ENCODE results near the gene PROSER2. TPM values are rescaled to one million over a fixed set of nuclear protein-coding genes. Genes with fewer than 3 reads are reported as not detected.
A peak's percentile ranks its signal among the peaks of the same experiment; 100 is the strongest.

Gene PROSER2
- total RNA-seq, 3 donors from 2014 or later (not counting 1 experiment from before 2014, with no cell fraction given) = 0.70 to 1.9 (median 1.1) TPM

- Histone ChIP-seq H3K9me3 (ENCODE audit: control insufficient read depth, insufficient read depth, low read length) (no peaks in the 10 kb centered on the region), H3K27ac (ENCODE audit: low read length) (no peak overlapping the region), H3K27me3 (ENCODE audit: control insufficient read depth, insufficient read depth, low read length) (no peaks in the 10 kb centered on the region), H3K4me1 (ENCODE audit: control insufficient read depth, insufficient read depth, low read length) (no peaks in the 10 kb centered on the region), H3K4me3 (ENCODE audit: low read length) (no peak overlapping the region), H3K36me3 (ENCODE audit: control insufficient read depth, insufficient read depth, low read length) (no peaks in the 10 kb centered on the region)
- H3K27me3 Mint-ChIP-seq (ENCODE audit: low read depth in 2 of 2) = peaks cover 0 to 3% of the 10 kb centered on the region in 2 donors
- no peak for TF ChIP-seq CTCF (IDR thresholded peaks at IDR 0.05)
- no peaks in the 10 kb centered on the region for H3K9me3 Mint-ChIP-seq
- WGBS (ENCODE audit: insufficient coverage) = 87% methylated on average over 10 of the region's 11 CpGs
- no peak for DNase-seq
- no peak for ATAC-seq
- no peak overlapping the region for H3K4me3 Mint-ChIP-seq
- H3K36me3 Mint-ChIP-seq = no peaks in the 10 kb centered on the region
- H3K4me1 Mint-ChIP-seq = no peaks in the 10 kb centered on the region
- no peak overlapping the region for H3K27ac Mint-ChIP-seq
- intact Hi-C loops (cut with micrococcal nuclease) = no loop called here
These were observed 90.0 kb downstream of the PROSER2 start for GRCh38 chr10:11913079-11913641.

GRCh38 chr10:11918384-11918783 is 95.2 kb downstream of the PROSER2 start:
- Histone ChIP-seq H3K4me3 (ENCODE audit: low read length) (no peak overlapping the region), H3K27ac (ENCODE audit: low read length) (no peak overlapping the region), H3K9me3 (ENCODE audit: control insufficient read depth, insufficient read depth, low read length) (no peaks in the 10 kb centered on the region), H3K36me3 (ENCODE audit: control insufficient read depth, insufficient read depth, low read length) (peaks cover 25% of the 10 kb centered on the region), H3K27me3 (ENCODE audit: control insufficient read depth, insufficient read depth, low read length) (no peaks in the 10 kb centered on the region), H3K4me1 (ENCODE audit: control insufficient read depth, insufficient read depth, low read length) (no peaks in the 10 kb centered on the region)
- no peak for ATAC-seq
- TF ChIP-seq CTCF (IDR thresholded peaks at IDR 0.05) = no peak
- H3K27me3 Mint-ChIP-seq (ENCODE audit: low read depth in 2 of 2) = no peaks in the 10 kb centered on the region
- H3K9me3 Mint-ChIP-seq = no peaks in the 10 kb centered on the region
- WGBS (ENCODE audit: insufficient coverage) = 98% methylated on average over 8 of the region's 8 CpGs
- peaks cover 21% of the 10 kb centered on the region for H3K36me3 Mint-ChIP-seq
- H3K4me3 Mint-ChIP-seq = no peak overlapping the region
- peak overlapping the region in 1 of 2 donors; percentile 27 for H3K27ac Mint-ChIP-seq
- DNase-seq = no peak
- H3K4me1 Mint-ChIP-seq = no peaks in the 10 kb centered on the region
- intact Hi-C loops (cut with micrococcal nuclease) = no loop called here

- Histone ChIP-seq H3K9me3 (ENCODE audit: control insufficient read depth, insufficient read depth, low read length) (no peaks in the 10 kb centered on the region), H3K4me3 (ENCODE audit: low read length) (no peak overlapping the region), H3K4me1 (ENCODE audit: control insufficient read depth, insufficient read depth, low read length) (no peaks in the 10 kb centered on the region), H3K36me3 (ENCODE audit: control insufficient read depth, insufficient read depth, low read length) (peaks cover 25% of the 10 kb centered on the region), H3K27me3 (ENCODE audit: control insufficient read depth, insufficient read depth, low read length) (no peaks in the 10 kb centered on the region), H3K27ac (ENCODE audit: low read length) (no peak overlapping the region)
- no peak for TF ChIP-seq CTCF (IDR thresholded peaks at IDR 0.05)
- Mint-ChIP-seq H3K9me3 (no peaks in the 10 kb centered on the region), H3K4me3 (no peak overlapping the region), H3K27me3 (ENCODE audit: low read depth in 2 of 2) (no peaks in the 10 kb centered on the region), H3K4me1 (no peaks in the 10 kb centered on the region), H3K27ac (peak overlapping the region in 1 of 2 donors; percentile 27), H3K36me3 (peaks cover 21% of the 10 kb centered on the region)
- intact Hi-C loops (cut with micrococcal nuclease) = no loop called here
- ATAC-seq (no peak), DNase-seq (no peak)
- 89% methylated on average over 7 of the region's 7 CpGs for WGBS (ENCODE audit: insufficient coverage)
These were observed 96.1 kb downstream of the PROSER2 start for GRCh38 chr10:11919271-11919670.

Other genes with a start within 250 kb of the PROSER2 start
- 1 to 10 TPM; 2.3 to 3.7 (median 2.5) TPM for gene USP6NL, start 211.7 kb upstream of the PROSER2 start, total RNA-seq
- gene ECHDC3, start 81.0 kb upstream of the PROSER2 start, total RNA-seq = 1 to 10 TPM in 1 of 3 donors, under 1 TPM in 1, not detected in 1; 0.38 to 4.8 TPM
- gene UPF2, start 219.5 kb downstream of the PROSER2 start, total RNA-seq = 10 to 100 TPM; 29.3 to 33.2 (median 30.1) TPM
- 10 to 100 TPM; 14.4 to 17.3 (median 14.8) TPM for gene DHTKD1, start 245.6 kb downstream of the PROSER2 start, total RNA-seq